ENCODE data around the gene TP63.

The TP63 gene

GRCh38 chr3:189901481-189901880, 270.3 kb downstream of the TP63 start:
- H2AFZ ChIP-seq: no peak overlapping the region
- no peaks in the 10 kb centered on the region for H3K79me2 ChIP-seq
- no peak overlapping the region for H3K9ac ChIP-seq
- H3K4me1 ChIP-seq: no peaks in the 10 kb centered on the region
- no peaks in the 10 kb centered on the region for H3K27me3 ChIP-seq (ENCODE audit: control insufficient read depth, insufficient read depth, low read length)
- no peak overlapping the region for H3K27ac ChIP-seq
- H3K4me2 ChIP-seq (ENCODE audit: low read length): no peak overlapping the region
- TF ChIP-seq CTCF (IDR thresholded peaks at IDR 0.05): no peak
- no peaks in the 10 kb centered on the region for H3K36me3 ChIP-seq (ENCODE audit: control insufficient read depth, insufficient read depth, low read length)
- H3K9me3 ChIP-seq (ENCODE audit: control insufficient read depth, low read length): no peaks in the 10 kb centered on the region
- no peak overlapping the region for H3K4me3 ChIP-seq (ENCODE audit: low read depth, low read length)

GRCh38 chr3:189902230-189903186, 271.3 kb downstream of the TP63 start:
- H3K27ac ChIP-seq: no peak overlapping the region
- TF ChIP-seq CTCF (IDR thresholded peaks at IDR 0.05): no peak

GRCh38 chr3:189903562-189904250, 272.5 kb downstream of the TP63 start:
- no peak overlapping the region for H3K4me3 ChIP-seq (ENCODE audit: low read depth, low read length)
- no peak for TF ChIP-seq CTCF (IDR thresholded peaks at IDR 0.05)
- no peak overlapping the region for H2AFZ ChIP-seq
- no peak overlapping the region for H3K4me2 ChIP-seq (ENCODE audit: low read length)
- H3K27ac ChIP-seq: no peak overlapping the region
- no peaks in the 10 kb centered on the region for H3K4me1 ChIP-seq
- H3K9ac ChIP-seq: no peak overlapping the region
- H3K79me2 ChIP-seq: no peaks in the 10 kb centered on the region
- H3K36me3 ChIP-seq (ENCODE audit: control insufficient read depth, insufficient read depth, low read length): no peaks in the 10 kb centered on the region
- H3K27me3 ChIP-seq (ENCODE audit: control insufficient read depth, insufficient read depth, low read length): no peaks in the 10 kb centered on the region
- no peaks in the 10 kb centered on the region for H3K9me3 ChIP-seq (ENCODE audit: control insufficient read depth, low read length)

More at GRCh38 chr3:189902230-189903186, 271.3 kb downstream of the TP63 start:
- H3K36me3 ChIP-seq (ENCODE audit: control insufficient read depth, insufficient read depth, low read length): no peaks in the 10 kb centered on the region
- H3K9ac ChIP-seq: no peak overlapping the region
- no peaks in the 10 kb centered on the region for H3K9me3 ChIP-seq (ENCODE audit: control insufficient read depth, low read length)
- H3K27me3 ChIP-seq (ENCODE audit: control insufficient read depth, insufficient read depth, low read length): no peaks in the 10 kb centered on the region
- no peaks in the 10 kb centered on the region for H3K79me2 ChIP-seq
- no peak overlapping the region for H3K4me3 ChIP-seq (ENCODE audit: low read depth, low read length)
- H2AFZ ChIP-seq: no peak overlapping the region
- no peak overlapping the region for H3K4me2 ChIP-seq (ENCODE audit: low read length)
- H3K4me1 ChIP-seq: no peaks in the 10 kb centered on the region

GRCh38 chr3:189907803-189908202, 276.6 kb downstream of the TP63 start:
- Histone ChIP-seq H3K9ac (no peak overlapping the region), H3K4me2 (ENCODE audit: low read length) (no peak overlapping the region), H3K4me1 (no peaks in the 10 kb centered on the region), H3K4me3 (ENCODE audit: low read depth, low read length) (no peak overlapping the region), H3K36me3 (ENCODE audit: control insufficient read depth, insufficient read depth, low read length) (no peaks in the 10 kb centered on the region), H2AFZ (no peak overlapping the region), H3K27ac (no peak overlapping the region), H3K79me2 (no peaks in the 10 kb centered on the region), H3K9me3 (ENCODE audit: control insufficient read depth, low read length) (no peaks in the 10 kb centered on the region), H3K27me3 (ENCODE audit: control insufficient read depth, insufficient read depth, low read length) (no peaks in the 10 kb centered on the region)
- TF ChIP-seq CTCF (IDR thresholded peaks at IDR 0.05): no peak
